ENCODE measurements around the gene GPR84. TPM values are rescaled to one million over a fixed set of nuclear protein-coding genes. Genes with fewer than 3 reads are reported as not detected.

Gene GPR84
- total and polyA plus RNA-seq, 9 of the 15 experiments (the other 6 are each of a cell fraction or from before 2014, with no cell fraction given): 0.07 to 0.18 (median 0.11) TPM; not detected in 5

GRCh38 chr12:54394281-54394719 is 30.0 kb upstream of the GPR84 start (continued):
- TF ChIP-seq STAT5B (CRISPR knock-in tag; IDR thresholded peaks at IDR 0.05) (no peak), ETV1 (tag; conservative IDR thresholded peaks at IDR 0.05; ENCODE audit: low read depth) (no peak), TRIM24 (IDR thresholded peaks at IDR 0.05) (peak in 1 of 2 experiments; percentile 45; a peak in 1 of 4 replicates), CGGBP1 (CRISPR knock-in tag; IDR thresholded peaks at IDR 0.05) (no peak), BRF2 (IDR thresholded peaks at IDR 0.05; ENCODE audit: borderline replicate concordance, insufficient read depth, insufficient read length) (no peak), MNT (conservative IDR thresholded peaks at IDR 0.05) (peak; percentile 24 to 35; a peak in 2 of 4 replicates), CREB3 (tag; conservative IDR thresholded peaks at IDR 0.05; ENCODE audit: low read depth) (no peak), BCOR (IDR thresholded peaks at IDR 0.05) (peak; percentile 97), ZNF3 (CRISPR knock-in tag; IDR thresholded peaks at IDR 0.05) (0 out of 2 replicates have a peak, but pooled peaks have one; percentile 55), E2F1 (CRISPR knock-in tag; IDR thresholded peaks at IDR 0.05) (no peak), MTA3 (IDR thresholded peaks at IDR 0.05; ENCODE audit: borderline replicate concordance) (peak; percentile 53; the same call in 1 of the 2 replicates), HMBOX1 (IDR thresholded peaks at IDR 0.05) (0 out of 2 replicates have a peak, but pooled peaks have one; percentile 26), RBM25 (IDR thresholded peaks at IDR 0.05; ENCODE audit: low read depth, low read length, severe bottlenecking) (peak; percentile 90), ZNF143 (CRISPR knock-in tag; IDR thresholded peaks at IDR 0.05) (no peak), NR1H2 (CRISPR knock-in tag; IDR thresholded peaks at IDR 0.05) (no peak), TBL1XR1 (IDR thresholded peaks at IDR 0.05; ENCODE audit: low read length in 2 of 2) (peak in 1 of 2 experiments; percentile 44; a peak in 1 of 4 replicates), POLR2AphosphoS2 (IDR thresholded peaks at IDR 0.05; ENCODE audit: low read length) (peak; percentile 58; the same call in 1 of the 2 replicates), NCOA6 (IDR thresholded peaks at IDR 0.05) (no peak), ZNF282 (CRISPR knock-in tag; IDR thresholded peaks at IDR 0.05) (no peak), CBX2 (IDR thresholded peaks at IDR 0.05; ENCODE audit: insufficient read depth, low read length, poor library complexity, severe bottlenecking) (no peak), CBX8 (IDR thresholded peaks at IDR 0.05; ENCODE audit: borderline replicate concordance, extremely low read depth, low read depth, low read length, poor library complexity, severe bottlenecking) (no peak), MECOM (CRISPR knock-in tag; IDR thresholded peaks at IDR 0.05) (0 out of 2 replicates have a peak, but pooled peaks have one; percentile 52), MCM3 (IDR thresholded peaks at IDR 0.05) (no peak)

Data from K562 (cell line).